Hematopoietic multipotent progenitor cell treated with erythropoietin and hydrocortisone succinate and interleukin-3 and kit ligand, for 6 days (in vitro differentiated cells): ENCODE results near the gene PIP5K1B.
A peak's percentile ranks its signal among the peaks of the same experiment; 100 is the strongest.
"Not testable (repeated sequence)": the region's sequence is repeated elsewhere in the genome, so short reads cannot be mapped to it uniquely, and the experiment has no call there.

Source experiments
- DNase-seq: peaks from one replicate; pipeline ENCODE4 v3.0.0-alpha.2; 2015

The PIP5K1B gene

DNA sequence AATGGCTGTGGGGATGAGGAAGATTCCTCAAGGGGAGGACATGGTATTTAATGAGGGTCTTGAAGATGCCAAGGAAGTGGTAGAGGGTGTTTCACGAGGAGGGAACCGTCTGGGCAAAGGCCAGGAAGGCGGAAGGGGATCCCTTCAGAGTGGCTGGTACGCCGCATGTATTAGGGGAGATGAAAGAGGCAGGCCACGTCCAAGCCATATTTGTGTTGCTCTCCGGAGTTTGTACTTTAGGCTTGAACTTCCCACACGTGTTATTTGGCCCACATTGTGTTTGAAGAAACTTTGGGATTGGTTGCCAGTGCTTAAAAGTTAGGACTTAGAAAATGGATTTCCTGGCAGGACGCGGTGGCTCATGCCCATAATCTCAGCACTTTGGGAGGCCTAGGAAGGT is 331.8 kb downstream of the PIP5K1B start:
- no peak for DNase-seq

DNA sequence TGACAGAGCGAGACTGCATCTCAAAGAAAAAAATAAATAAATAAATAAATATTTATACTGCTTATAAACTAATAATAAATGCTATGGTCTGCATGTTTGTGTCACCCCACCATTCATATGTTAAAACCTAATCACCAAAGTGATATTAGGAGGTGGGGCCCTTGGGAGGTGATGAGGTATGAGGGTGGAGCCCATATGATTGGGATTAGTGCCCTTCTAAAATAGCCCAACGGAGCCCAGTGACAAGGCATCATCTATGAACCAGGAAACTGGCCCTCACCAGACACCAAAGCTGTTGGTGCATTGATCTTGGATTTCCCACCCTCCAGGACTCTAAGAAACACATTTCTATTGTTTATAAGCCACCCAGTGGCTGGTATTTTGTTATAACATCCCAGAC is 335.6 kb downstream of the PIP5K1B start:
- DNase-seq, result no peak

DNA sequence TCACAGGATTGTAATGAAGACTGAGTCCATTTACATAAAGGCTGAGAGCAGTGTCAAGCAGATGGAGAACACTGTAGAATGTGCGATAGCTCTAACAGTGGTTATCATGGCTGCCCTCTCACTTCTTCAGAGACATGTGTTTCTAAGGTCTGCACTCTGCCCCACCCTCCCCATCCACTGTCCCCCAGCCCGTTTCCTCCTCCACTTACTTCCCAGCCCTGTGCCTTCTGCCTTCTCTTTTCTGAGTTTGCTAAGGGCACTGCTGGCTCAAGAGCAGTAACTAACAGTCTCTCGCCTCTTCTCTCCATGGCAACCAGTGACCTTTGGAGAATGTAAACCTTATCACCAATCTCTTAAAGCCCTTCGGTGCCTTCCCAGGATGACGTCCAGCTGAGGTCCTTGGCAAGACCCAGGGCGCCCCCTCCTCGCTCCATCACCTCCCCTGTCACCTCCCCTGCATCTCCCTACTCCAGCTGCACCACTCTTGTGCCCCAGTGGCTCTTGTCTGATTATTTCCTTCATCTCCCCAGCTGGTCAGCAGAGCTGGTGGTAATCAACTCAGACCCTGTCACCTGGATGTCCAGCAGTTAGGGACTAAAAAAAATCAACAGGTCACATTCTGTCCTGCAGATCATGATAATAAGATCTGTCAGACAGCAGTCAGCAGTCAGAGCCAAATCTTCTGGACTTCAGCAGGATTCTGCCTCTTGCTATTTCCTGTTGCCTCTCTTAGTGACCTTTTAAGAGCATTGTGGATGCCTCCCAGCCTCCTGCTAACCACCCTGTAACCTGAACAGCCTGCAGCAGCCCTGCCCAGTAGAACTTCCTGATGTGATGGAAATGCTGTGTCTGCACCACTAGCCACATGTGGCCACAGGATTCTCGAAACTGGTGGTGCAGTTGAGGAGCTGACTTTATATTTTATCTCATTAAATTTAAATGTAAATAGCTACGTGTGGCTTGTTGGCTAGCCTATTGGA is 339.5 kb downstream of the PIP5K1B start:
- no peak for DNase-seq

DNA sequence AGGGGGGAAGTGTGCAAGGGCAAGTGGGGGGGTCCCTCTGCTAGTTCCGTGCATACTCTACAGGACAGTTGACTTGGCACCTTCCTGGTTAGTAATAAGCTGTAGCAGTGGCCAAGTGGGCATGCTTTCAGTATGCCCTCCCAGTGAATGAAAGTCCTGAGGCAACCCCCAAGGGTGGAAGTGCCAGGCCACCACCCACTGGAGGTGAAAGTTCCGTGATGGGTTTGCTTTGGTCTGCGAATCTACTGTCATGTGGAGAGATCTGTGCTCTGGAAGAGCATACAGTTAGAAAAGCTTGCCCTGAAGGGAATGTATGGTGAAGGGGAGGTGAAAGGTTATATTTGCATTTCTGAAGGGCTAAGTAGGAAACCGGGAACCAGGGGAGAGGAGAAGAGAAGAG is 340.8 kb downstream of the PIP5K1B start:
- no peak for DNase-seq

DNA sequence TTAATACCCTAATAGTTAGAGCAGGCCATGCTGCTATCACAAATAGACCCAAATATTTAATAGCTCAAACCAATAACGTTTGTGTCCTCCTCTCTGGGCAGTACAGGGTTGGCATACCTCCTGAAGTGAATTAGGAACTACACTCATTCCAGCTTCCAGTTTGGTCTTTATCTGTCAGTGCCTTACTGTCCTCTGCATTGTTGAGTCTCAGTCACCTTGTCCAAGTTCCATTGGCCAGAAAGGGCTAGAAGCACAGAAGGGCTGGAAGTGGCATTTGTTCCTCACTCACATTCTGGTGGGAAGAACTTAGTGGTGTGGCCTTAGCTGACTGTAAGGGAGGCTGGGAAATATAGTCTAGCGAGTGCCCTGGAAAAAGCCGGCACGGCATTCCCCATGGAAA is 341.7 kb downstream of the PIP5K1B start:
- no peak for DNase-seq

DNA sequence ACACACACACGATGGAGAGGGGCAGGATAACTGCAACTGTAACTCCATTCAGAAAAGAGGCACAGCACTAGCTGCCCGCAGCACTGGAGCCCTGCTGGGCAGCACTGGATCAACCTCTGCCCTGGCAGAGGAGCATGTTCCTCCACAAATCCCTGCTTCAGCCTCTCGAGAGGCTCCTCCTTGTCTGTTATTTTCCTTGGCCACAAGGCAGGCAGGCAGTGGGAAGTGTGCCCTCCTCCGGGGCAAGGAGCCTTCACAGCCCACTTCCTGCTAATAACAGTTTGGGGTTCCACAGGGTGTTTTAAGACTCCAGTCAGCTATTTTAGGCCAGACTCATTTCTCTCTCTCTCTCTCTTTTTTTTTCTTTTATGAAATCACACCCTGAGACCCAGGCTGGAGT is 342.3 kb downstream of the PIP5K1B start:
- no peak for DNase-seq

DNA sequence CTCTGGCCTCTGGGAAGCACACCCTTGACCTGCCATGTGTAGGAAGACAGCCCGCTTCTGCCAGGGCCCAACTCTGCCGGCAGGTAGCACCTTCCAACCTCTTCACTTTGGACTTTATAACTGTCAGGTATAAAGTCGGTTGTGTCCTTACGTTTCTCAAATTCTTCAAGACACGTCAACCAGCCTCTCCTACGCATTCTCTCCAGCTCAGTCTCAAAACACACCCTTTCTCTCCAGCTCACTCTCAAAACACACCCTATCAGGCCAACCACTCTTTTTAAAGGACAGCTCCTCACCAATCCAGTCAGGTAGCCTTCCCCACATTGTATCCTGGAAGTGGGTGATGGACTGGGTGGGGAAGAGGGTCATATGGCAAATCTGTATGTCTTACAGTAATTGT is 344.1 kb downstream of the PIP5K1B start:
- DNase-seq, result no peak

DNA sequence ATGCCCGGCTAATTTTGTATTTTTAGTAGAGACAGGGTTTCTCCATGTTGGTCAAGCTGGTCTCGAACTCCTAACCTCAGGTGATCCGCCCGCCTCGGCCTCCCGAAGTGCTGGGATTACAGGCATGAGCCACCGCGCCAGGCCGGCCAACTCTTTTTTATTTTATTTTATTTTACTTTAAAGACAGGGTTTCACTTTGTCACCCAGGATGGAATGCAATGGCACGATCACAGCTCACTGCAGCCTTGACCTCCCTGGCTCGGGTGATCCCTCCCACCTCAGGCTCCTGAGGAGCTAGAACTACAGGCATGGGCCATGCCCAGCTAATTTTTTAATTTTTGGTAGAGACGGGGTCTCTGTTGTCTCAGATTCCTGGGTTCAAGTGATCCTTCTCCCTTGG is 345.9 kb downstream of the PIP5K1B start:
- not testable (repeated sequence) for DNase-seq

DNA sequence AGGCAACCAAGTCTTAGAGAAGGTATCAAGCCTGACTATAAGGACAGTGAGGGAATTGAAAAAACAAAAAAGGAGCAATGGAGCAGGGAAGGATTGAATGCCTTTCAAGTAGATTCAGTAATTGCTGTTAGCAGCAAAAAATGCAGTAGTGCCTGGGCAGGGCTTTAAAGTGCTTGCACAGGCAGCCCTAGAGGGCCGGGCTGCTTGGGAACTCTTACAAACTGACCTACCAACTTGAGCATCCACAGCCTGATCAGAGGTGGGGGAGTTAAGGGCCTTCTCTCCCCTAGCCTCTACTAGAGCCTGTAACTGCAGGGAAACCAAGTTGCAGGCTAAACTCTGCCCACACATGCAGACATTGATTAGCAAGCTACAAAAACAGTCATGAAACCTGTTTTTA is 349.9 kb downstream of the PIP5K1B start:
- DNase-seq, result no peak

DNA sequence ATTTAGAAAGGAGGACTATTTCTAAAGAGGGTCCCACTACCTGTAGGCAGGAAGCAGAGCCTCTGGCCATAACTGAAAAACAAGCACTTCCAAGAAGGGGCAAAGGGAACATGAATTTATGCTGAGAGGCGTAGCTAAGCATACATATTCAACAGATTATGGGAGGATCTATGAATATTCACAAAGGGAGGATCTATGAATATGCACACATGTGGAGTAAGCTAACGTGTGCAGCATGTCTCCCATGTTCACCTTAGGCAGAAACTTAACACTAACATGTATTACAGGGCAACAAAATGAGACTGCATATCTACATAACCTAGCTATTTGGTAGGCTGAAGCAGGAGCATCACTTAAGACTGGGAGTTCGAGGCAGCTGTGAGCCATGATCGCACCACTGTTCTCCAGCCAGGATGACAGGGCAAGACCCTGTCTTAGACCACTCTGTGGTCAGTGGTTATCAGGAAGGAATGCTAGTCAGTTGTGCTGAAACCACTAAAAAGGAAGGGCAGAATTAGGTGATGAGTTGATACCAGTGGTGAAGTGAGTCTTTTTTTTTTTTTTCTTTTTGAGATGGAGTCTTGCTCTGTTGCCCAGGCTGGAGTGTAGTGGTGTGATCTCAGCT is 351.3 kb downstream of the PIP5K1B start:
- DNase-seq, result peak; percentile 57

DNA sequence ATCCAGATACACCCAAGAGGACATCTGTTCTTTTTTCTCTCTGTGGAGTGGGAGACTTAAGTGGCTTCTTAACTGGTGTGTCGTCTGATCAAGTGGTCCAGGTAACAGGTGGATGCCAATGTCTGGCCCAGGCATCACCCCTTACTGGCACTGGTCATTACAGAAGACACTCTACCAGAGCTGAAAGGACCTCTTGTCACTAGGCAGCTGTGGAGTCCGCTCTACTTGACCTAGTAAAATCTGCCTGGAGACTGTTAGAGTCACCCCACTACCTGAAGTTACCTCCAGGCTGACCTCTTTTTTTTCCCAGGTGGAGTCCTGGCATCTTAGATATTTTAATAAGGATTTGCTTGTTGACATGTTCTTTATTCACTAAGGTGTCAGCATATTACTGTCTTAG is 353.1 kb downstream of the PIP5K1B start:
- DNase-seq, result no peak
